ENCODE data around the gene KCNQ1.

Gene KCNQ1

DNA sequence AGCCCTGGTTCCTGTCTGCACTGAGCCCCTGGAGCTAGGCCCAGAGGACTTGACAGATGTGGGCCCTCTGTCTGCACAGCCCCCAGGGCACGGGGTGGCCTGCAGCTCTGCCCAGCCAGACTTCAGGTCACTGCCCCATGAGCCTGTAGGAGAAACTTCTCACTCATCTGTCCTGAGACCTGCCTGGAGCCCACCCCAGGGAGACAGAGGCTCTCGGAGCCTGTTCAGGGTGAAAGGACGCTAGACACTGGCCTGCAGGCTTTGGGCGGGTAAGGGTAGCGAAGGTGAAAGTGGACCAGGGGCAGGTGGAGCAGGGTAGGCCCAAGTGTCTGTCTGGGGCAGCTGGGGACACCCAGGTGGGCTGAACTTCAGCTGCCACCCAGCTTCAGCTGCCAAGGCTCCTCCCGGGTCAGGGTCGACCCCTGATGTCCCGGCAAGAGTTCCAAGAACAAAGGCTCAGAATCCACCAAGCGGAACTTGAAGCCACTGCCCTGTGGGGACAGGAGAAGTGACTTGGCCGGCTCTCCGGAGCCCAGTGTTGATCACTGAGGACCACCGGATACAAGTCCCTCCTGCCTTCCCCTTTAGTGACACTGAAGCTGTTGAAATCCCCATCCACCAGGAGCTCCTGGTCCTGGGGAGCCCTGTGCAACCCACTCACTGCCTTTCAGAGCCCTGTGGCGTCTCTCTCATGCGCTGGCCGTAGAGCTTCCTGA lies 90.3 kb downstream of the KCNQ1 start:
- no peak for DNase-seq (ENCODE audit: low spot score)

DNA sequence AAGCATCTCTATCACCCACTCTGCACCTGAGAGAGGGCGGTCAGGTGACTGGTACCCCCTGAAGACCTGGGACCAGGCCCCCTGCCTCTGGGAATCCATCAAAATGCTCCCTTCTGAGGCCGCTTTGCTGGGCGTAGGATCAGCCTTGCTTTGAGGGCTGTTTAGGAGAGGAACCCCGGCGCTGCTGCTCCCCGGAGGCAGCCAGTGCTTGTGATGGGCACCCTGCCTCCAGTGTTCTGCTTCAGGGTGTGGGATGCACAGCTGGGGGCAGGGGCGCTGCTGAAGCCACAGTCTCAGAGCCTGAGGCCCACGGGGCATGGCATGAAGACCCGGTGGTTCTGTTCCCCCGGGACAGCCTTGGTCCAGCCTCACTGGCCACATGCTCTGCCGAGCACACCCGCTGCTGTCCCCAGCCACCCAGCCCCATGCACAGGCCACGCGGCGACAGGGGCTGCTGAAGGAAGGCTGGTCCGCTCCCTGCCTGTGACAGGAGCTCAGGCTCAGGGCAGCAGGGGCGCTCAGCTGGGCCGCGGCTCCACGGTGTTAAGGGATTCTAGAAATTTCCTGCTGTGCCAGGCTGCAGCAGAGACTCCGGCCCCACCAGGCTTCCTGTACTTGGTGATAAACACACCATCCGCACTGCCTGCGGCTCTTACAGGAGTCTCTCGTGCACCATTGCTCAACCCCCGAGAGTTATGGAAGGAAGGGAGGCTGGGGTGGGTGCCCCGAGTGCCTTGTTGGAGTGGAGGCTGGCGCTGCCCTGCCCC lies 91.0 kb downstream of the KCNQ1 start:
- DNase-seq (ENCODE audit: low spot score) = no peak

DNA sequence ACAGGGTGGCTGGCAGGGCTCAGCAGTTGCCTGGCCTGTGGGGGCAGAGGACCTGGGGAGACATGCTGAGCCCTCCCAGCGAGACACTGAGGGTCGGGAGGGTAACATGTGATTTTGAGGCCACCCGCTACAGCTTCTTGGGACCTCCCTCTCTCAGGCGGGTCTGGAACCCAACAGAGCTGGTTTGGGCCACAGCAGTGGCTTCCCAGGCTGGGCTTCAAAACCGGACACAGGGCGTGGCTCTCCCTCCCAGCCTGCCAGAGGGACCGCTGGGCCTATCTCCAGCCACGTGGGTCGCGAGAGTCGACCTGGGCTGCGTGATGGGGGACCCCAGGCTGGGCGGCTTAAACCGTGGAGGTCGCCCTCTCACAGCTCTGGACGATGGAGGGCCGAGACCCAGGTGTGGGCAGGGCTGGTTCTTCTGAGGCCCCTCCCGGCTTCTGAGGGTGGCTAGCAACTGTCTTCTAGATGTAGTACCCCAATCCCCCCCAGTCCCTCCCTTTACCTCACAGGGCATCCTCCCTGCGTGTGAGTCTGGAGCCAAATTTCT lies 91.7 kb downstream of the KCNQ1 start:
- no peak for DNase-seq (ENCODE audit: low spot score)

DNA sequence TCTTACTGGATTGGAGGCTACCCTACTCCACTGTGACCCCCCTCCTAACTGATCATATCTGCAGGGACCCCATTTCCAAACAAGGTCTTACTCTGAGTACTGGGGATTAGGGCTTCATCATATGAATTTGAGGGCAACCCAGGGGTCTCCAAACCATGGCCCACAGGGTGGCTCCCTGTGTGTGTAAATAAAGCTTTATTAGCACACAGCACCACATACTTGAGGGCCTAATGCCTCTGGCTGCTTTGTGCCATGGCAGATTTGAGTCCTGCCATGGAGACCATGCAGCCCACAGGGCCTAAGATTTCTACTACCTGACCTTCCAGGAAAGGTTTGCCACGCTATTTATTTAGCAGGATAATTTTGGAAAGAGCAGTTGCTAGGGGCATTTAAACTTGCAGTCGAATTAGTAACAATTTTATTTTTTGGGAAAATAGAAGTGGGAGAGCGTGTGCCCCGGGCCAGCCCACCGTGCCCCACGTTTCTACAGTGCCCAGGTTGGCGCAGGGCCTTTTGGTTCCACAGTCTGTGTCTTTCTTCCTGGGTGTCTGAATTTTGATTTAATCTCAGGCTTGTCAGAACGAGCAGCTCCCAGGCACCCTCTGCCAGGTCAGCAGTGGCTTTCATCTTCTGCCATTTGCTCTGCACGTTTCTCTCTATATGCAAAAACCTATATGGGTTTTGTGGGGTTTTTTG lies 92.3 kb downstream of the KCNQ1 start:
- no peak for DNase-seq (ENCODE audit: low spot score)

DNA sequence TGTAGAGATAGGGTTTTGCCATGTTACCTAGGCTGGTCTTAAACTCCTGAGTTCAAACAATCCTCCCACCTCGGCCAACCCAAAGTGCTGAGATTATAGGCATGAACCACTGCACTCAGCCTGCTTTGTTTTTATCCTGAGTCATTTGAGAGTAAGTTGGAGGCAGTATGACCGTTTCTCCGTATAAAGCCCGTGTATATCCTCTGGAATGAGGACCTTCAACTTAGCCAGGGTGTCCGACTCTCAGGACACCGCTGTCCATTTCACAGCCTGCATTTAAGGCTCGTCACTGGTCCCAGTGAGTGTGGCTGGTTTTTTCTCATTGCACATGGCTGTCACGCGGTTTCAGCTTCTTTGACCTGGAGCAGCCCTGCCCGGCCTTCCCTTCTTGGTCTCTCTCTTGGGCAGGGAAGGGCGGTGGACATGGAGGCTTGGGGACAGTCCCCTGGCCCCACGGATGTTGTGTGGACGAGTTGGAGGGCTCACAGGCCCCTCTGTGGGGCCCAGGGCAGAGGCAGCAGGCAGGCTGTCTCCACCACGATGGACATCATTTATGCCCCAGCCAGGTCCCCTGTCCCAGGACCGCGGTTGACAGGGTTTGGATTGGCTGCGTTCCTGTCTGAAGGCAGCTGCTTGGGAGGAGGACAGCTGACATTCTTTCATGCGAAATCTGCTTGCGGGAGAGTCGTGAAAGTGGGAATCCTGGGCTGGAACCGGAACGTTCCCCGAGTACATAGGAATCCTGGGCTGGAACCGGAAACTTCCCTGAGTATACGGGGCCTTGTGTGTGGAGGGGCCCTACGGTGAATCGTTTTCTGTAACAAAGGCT lies 93.3 kb downstream of the KCNQ1 start:
- DNase-seq (ENCODE audit: low spot score) = no peak

DNA sequence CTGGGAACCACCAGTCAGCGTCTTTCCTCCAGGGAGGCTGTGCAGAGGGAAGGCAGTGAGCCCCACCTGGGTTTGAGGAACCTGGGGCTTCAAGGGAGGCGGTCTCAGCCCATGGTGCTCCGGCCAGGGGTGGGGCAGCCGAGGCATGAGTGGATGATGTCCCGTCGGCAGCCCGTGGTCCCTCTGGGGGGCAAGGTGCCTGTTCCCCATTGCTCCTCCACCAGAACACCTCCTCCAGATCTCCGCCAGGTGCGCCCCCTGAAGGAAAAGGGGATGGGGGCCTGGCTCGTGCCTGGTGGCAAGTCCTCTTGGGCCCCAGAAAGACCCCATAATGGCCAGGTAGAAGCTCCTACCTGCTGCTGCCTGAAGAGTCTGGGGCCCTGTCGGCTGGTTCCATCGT lies 94.1 kb downstream of the KCNQ1 start:
- DNase-seq (ENCODE audit: low spot score) = no peak

DNA sequence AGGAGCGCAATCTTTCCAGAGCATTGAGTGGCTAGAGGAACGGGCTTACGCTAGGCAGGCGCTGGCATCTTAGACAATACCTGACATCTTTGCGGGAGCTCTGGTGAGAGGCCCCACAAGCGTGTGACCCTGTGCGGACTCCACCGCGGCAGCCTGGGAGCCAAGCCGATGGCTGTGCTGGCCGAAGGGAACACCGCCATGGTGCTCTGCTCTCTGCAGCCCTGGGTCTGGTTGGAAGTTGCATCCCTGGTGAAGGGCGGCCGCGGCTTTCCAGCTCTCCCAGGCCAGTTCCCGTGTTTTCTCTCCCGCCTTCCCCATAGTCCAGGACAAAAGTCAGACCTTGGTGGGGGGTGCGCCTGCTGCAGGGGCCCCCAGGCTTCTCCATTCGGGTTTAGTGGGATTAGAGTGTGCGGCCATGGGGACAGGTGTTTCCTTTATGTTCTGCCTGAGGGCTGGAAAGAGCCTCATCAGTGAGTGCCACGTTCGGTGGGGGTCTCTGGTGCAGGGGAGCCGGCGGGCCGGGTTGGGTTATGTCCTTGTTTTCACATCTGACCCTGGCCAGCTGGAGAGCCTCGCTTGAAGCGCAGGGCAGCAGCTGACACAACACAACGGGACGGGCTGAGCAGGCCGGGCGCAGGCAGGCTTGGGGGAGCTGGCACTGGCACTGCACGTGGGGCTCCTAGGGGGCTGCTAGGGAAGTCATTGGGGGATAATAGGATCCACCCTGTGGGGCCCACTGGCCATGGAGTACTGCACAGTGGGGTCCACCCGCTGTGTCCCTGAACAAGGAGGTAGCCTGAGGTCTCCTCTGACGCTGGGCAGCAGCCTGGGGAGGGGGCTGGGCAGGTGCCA lies 94.8 kb downstream of the KCNQ1 start:
- DNase-seq (ENCODE audit: low spot score) = no peak

DNA sequence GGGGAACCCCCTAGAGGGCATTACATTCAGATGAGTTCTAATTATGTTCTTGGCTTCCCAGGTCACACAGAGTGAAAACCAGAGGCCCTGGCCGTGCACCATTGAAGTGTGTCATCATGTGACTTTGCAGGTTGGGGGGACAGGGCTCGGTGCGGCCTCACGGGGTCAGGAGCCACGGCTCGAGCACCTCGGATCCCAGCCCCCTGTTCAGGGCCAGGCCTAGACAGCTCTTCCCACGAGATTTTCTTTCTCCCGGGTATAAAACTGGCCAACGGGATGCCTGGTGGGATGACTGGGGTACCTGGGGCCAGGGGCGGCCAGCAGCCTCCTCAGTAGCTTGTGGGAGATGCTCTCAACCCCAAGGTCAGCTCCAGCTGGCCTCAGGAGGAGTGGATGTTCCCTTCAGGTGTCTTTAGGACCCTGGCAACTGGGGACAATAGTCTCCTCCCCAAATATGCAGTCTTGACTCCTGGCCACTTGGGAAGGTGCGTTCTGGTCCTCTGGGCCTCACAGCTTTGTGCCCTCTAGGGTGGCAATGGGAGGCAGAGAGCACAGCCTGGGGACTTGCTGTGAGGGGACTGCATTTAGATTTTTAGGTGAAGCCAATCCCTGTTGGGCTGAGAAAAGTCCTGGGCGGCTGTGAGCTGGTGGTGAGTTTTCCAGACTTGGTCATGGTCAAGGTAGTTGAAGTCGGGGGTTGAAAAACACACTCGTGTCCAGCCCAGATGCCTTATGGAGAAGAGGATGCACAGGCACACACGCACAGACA lies 95.6 kb downstream of the KCNQ1 start:
- no peak for DNase-seq (ENCODE audit: low spot score)

DNA sequence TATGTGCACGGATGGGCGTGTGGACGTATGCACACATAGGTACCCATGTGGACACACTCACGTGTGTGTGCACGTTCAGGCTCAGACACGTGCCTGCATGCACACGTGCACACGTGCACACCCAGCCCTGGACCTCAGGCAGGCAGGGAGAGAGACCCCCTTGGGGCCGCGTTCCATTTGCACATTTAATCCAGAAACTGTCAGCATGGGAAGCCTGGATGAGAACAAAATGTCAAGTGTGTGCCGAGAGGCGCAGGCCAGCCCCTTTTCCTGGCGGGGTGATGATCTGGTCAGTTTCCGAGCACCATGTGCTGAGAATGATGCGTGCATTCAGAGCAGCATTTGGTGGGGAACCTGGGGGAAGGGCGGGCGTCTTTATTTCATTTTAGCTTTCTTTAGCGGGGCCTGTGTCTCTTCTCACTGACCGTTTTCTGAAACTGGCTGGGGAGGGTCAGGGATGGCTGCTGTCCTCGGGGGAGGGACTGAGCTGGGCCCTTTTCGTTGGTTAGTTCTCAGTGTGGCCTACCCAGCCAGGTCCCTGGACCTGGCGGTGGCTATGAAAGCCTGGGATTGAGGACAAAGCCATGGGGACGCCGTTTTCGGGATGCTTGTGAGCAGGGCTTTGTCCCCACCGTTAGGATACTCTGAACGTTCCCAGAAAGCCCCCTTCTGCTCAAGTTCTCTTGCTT lies 96.3 kb downstream of the KCNQ1 start:
- DNase-seq (ENCODE audit: low spot score) = no peak

DNA sequence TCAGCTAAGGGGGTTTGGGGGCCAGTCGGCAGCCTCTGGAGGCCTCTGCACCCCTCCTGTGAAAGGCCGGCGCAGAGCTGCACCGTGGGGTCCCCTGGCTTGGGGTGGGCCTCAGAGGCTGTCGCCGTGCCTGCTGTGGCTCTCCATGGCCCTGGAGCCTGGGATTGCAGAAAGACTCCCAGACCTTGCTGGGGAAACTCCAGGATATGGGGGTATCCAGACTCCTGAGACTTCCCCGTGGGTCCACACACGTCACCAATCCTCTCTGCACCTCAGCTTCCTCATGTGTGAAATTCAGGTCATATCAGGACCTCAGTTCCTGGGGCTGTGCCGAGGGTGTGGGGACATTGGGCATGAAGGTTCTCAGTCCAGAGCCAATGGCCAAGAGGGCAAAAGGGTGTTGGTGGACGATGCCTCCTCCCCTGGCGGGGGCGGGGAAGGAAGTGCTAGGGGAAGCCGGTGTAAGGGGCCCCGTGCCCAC lies 97.1 kb downstream of the KCNQ1 start:
- DNase-seq (ENCODE audit: low spot score) = no peak

DNA sequence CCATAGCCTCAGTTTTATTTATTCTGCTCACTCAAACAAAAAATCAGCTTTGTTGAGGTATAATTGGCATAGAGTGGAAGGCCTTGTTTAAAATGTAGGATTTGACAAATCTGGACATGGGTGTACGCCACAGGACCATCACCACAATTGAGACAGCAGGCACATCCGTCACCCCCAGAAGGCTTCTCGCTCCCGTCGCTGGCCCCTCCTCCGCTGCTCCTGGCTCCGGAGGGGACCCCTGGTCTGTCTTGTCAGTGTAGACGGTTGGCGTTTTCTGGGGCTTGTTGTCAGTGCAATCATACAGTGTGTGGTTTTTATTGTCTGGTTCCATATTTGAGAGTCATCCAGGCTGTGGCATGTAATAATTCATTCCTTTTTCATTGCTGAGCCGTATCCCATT lies 97.6 kb downstream of the KCNQ1 start:
- DNase-seq (ENCODE audit: low spot score) = no peak

DNA sequence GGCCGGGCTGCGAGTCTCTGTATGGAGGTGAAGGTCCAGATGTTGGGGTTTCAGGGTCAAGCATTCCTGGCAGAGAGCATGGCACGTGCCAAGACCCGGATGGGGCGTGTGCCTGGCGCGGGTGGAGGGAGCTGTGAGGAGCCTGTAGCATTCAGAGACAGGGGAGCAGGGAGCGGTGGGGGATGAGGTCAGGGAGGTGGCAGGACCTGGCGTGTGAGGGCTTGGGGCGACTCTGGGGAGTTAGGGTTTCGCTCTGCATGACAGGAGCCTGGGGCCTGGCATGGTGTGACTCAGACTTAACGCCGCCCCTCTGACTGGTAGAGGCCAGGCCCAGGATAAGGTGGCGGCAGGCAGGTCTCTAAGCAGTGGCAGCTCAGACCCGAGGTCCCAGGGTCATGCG lies 103.0 kb downstream of the KCNQ1 start:
- DNase-seq (ENCODE audit: low spot score) = no peak

DNA sequence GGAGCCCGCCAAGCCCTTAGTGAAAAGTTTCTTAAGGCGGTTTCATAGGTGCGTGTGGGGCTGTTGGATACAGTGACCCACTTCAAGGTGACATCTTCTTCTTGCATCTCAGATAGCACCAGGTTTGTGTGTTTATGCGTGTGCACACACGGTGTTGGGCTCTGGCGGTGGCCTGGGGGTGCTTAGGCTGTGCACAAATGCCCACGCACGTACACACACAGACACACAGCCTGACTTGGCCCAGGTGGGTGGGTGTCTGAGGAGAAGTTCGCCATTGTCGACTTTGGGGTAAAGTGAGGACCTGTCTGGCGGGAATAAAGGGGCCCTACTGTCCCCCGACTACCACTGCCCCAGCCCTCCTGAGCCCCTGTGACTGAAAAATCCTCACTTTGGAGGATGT lies 103.8 kb downstream of the KCNQ1 start:
- DNase-seq (ENCODE audit: low spot score) = no peak

DNA sequence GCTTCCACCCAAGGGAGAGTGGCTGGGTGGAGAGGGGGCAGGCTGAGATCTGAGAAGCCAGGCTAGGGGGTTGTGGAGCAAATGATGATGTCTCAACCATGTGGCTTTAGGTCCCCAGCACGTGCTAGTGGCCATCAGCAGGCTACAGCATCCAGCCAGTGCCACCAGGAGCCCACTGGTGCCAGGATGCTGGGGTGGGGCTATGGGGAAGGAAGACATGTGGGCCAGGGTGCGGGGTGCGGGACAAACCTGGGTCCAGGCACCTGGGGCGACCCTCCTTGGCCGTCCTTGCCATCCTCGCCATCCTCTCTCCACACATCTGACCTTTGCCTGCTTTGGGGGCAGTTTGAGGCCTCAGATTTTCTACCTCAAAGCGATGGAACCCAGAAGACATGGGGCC lies 104.3 kb downstream of the KCNQ1 start:
- DNase-seq (ENCODE audit: low spot score) = no peak

DNA sequence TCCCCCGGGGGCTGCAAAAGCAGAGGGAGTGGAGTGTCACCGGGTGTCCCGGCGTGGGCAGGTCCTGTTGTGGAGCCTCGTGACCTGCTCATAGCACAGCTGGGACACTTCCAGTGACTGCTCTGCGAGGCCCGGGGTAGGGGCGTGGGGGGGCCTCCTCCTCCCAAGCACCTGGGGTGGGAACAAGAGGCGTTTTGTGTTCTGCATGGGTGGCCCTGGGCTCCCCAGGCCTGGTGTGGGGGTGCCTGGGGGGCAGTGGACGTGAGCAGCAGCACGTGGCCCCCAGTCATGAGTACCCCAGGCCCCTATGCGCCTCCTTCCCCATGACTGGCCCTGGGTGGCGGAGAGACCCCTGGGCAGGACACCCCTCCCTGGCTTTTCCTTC lies 104.7 kb downstream of the KCNQ1 start:
- DNase-seq (ENCODE audit: low spot score) = no peak

DNA sequence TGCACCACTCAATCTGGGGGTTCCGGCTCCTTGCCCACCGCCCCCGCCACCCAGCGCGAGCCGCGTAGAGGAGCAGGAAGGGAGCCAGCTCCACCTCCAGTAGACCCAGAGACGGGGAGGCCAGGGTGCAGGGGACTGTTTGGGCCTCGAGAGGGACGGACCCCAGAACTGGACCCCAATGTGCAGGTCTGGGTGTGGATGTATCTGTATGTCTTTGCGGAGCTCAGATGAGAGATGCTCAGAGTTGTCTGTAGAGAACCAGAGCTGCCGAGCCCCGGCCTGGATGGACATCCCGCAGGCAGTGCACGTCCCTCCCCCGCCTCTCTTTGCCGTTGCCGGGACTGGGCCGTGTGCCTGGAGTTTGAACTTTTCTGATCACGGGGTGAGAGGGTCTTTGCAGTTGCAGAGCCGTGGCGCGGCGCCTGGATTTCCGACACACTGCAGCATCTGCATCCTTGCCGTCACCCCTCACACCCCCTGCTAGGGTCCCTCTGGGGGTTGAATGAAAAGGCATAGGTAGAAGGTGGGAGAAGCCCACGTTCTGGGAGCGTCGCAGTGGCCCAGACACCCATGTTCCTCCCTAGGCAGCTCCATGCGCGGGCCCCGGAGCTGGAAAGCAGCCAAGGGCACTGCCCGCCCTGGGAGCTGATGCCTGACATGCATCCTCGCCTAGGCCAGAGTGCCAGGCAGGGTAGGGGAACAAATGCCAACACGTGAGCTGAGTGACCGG lies 105.2 kb downstream of the KCNQ1 start:
- no peak for DNase-seq (ENCODE audit: low spot score)

DNA sequence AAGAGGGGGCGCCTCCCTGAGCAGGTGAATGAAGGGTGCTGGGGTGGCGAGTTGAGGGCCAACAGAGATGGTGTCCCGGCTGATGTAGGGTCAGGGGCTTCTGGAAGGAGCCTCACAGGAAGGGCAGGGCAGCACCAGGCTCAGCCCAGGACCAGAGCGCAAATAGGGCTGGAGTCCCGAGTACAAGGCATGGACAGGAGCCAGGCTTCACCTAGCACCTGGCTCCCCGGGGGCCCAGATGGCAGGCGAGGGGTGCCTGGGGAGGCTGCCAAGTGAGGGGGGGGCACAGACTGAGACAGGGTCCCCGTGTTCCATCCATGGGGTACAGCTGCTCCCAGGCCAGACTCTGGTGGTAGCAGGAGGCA lies 105.8 kb downstream of the KCNQ1 start:
- DNase-seq (ENCODE audit: low spot score) = no peak

DNA sequence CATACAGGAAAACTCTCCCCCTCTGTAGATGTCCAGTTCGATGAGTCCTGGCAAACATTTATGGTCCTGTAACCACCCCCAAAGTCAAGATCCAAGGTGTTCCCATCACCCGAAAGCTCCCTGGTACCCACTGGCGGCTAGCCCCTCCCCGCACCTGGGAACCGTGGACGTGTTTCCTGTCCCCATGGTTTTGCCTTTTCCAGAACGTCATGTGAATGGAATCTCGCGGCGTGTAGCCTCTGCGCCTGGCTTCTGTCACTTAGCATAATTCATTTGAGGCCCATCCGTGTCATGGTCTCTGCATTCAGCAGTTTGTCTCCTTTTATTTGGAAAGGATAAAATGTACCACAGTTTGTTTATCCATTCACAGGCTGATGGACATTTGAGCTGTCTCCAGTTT lies 106.3 kb downstream of the KCNQ1 start:
- no peak for DNase-seq (ENCODE audit: low spot score)

DNA sequence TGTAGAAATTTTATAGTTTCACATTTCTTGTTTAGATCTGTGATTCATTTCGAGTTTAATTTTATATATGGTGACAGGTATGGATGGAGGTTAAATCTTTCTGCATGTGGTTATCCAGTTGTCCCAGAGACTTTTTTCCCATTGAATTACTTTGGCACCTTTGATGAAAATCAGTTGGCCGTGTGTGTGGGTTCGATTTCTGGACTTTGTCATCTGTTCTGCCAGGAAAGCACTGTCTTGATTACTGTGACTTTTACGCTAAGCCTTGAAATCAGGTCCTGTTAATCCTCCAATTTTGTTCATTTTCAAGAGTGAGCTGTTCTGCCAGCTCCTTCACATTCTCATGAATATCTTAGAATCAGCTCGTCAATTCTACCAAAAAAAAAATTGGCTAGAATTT lies 107.4 kb downstream of the KCNQ1 start:
- no peak for DNase-seq (ENCODE audit: low spot score)

Measured in AG20443 (cell line).